GM12892 (cell line): ENCODE results near the gene CDX1.

Experiments used
- POLR2A ChIP-seq: IDR thresholded peaks from 2 replicates; pipeline ENCODE4 v1.6.1; 2011; ENCODE audit warnings: low read depth, low read length, control low read depth
- POLR2AphosphoS5 ChIP-seq: IDR thresholded peaks from 2 replicates; pipeline ENCODE4 v1.6.1; 2011; ENCODE audit warnings: low read depth, low read length, control low read depth

DNA sequence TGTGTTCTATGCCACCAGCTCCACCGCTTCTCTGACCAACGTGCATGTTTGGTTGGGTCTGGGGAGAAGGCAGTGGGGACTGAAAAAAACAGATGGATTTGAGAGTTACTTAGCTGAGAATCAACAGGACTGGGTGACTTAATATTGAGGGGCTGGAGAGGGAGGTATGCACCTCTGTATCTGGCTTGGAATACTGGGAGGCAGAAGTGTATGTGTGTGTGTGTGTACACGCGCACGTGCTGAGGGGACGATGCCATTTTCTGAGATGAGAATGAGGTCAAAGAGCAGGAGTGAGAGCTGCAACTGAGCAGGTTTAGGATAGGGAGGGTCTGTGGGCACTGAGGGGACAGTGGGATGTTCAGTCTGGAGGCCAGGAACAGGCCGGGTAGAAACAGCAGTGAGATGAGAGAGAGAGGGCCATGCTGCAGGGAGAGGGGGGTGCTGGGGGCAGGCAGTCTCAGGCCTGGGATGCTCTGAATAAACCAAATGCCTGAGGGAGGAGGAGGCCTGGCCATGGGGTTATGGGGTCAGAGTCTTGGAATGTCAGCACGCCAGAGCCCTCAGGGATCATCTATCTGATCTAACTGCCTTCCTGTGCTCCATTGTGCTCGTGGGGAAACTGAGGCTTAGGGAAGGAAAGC lies 24.9 kb upstream of the CDX1 start:
- no peak for TF ChIP-seq POLR2A
- TF ChIP-seq POLR2AphosphoS5: no peak
